Measurements from ENCODE around the gene OR6T1. TPM values are rescaled to one million over a fixed set of nuclear protein-coding genes. Genes with fewer than 3 reads are reported as not detected.

Gene OR6T1
- total RNA-seq, 2 donors from 2014 or later = not detected

Other genes with a start within 250 kb of the OR6T1 start
- gene ZNF202, start 202.2 kb downstream of the OR6T1 start, total RNA-seq = 1 to 10 TPM; 4.5 to 5.2 TPM
- gene OR6X1, start 189.3 kb downstream of the OR6T1 start, total RNA-seq = not detected
- gene OR6M1, start 137.5 kb downstream of the OR6T1 start, total RNA-seq = not detected
- gene TMEM225, start 58.2 kb downstream of the OR6T1 start, total RNA-seq = not detected
- gene OR8D4, start 41.7 kb downstream of the OR6T1 start, total RNA-seq = under 1 TPM in 1 of 2 donors, not detected in 1; 0.37 TPM
- under 1 TPM in 1 of 2 donors, not detected in 1; 0.24 TPM for gene OR4D5, start 4.2 kb downstream of the OR6T1 start, total RNA-seq
- not detected for gene OR10S1, start 33.9 kb upstream of the OR6T1 start, total RNA-seq
- gene OR10G6, start 51.3 kb upstream of the OR6T1 start, total RNA-seq = not detected
- not detected for gene OR10G4, start 69.2 kb upstream of the OR6T1 start, total RNA-seq
- not detected for gene OR10G9, start 79.2 kb upstream of the OR6T1 start, total RNA-seq
- gene OR10G8, start 83.0 kb upstream of the OR6T1 start, total RNA-seq = not detected
- gene OR10G7, start 97.5 kb upstream of the OR6T1 start, total RNA-seq = not detected
- gene VWA5A, start 171.6 kb upstream of the OR6T1 start, total RNA-seq = 1 to 10 TPM; 5.4 to 7.6 TPM
- gene OR10D3, start 239.5 kb upstream of the OR6T1 start, total RNA-seq = not detected

Data from left cardiac atrium (tissue), 2 donors.